Neural cell (in vitro differentiated cells): ENCODE results near the gene ACTG2. TPM values are rescaled to one million over a fixed set of nuclear protein-coding genes. Genes with fewer than 3 reads are reported as not detected.

Source experiments
- H2AFZ ChIP-seq: fragments of 200-600, 300-800 bp; sonication (generic), shearing (Covaris generic); 2 replicates; pipeline ENCODE4 v1.6.0; 2014; ENCODE audit warnings: low read depth, mild to moderate bottlenecking, antibody characterized with exemption, low read length, moderate library complexity
- H3F3A ChIP-seq: fragments of 200-600 bp; shearing (Covaris generic); 2 replicates; pipeline ENCODE4 v1.6.1; 2016; ENCODE audit warnings: mild to moderate bottlenecking, moderate library complexity, mixed read lengths, antibody characterized with exemption, low read length; ENCODE audit not compliant: insufficient read depth, poor library complexity, severe bottlenecking
- H3K27ac ChIP-seq: fragments of 200-600, 300-800 bp; sonication (generic), shearing (Covaris generic); 2 replicates; pipeline ENCODE4 v1.5.1; 2014; ENCODE audit warnings: mild to moderate bottlenecking, low read length, moderate library complexity
- H3K27me3 ChIP-seq: fragments of 300-800, 200-600 bp; sonication (generic), shearing (Covaris generic); 2 replicates; pipeline ENCODE4 v1.6.0; 2014; ENCODE audit warnings: mild to moderate bottlenecking, low read depth, low read length, moderate library complexity; ENCODE audit not compliant: insufficient read depth
- H3K36me3 ChIP-seq: fragments of 300-800, 200-600 bp; sonication (generic), shearing (Covaris generic); 2 replicates; pipeline ENCODE4 v1.5.1; 2014; ENCODE audit warnings: mild to moderate bottlenecking, antibody characterized with exemption, low read length, moderate library complexity; ENCODE audit not compliant: insufficient read depth
- H3K4me2 ChIP-seq: fragments of 300-800, 200-600 bp; sonication (generic), shearing (Covaris generic); 2 replicates; pipeline ENCODE4 v1.6.0; 2014; ENCODE audit warnings: mild to moderate bottlenecking, low read length
- H3K4me3 ChIP-seq: fragments of 300-800, 200-600 bp; sonication (generic), shearing (Covaris generic); 2 replicates; pipeline ENCODE4 v1.5.1; 2014; ENCODE audit warnings: mild to moderate bottlenecking, low read length, moderate library complexity
- H3K79me2 ChIP-seq: fragments of 200-600 bp; shearing (Covaris generic); replicated peaks from 2 replicates; pipeline ENCODE4 v1.6.0; 2014; ENCODE audit warnings: mild to moderate bottlenecking, low read length, moderate library complexity; ENCODE audit not compliant: insufficient read depth
- H3K9ac ChIP-seq: fragments of 300-800, 200-600 bp; sonication (generic), shearing (Covaris generic); 2 replicates; pipeline ENCODE4 v1.6.1; 2016; ENCODE audit warnings: mild to moderate bottlenecking, low read length, mixed read lengths
- H3K9me2 ChIP-seq: fragments of 200-600 bp; shearing (Covaris generic); 2 replicates; pipeline ENCODE4 v1.6.1; 2016; ENCODE audit warnings: mild to moderate bottlenecking, low read length, mixed read lengths; ENCODE audit not compliant: insufficient read depth
- H3K9me3 ChIP-seq: fragments of 200-600, 300-800 bp; sonication (generic), shearing (Covaris generic); 2 replicates; pipeline ENCODE4 v1.6.1; 2016; ENCODE audit warnings: mild to moderate bottlenecking, mixed run types, low read length, moderate library complexity, mixed read lengths
- H4K20me1 ChIP-seq: fragments of 200-600 bp; shearing (Covaris generic); 2 replicates; pipeline ENCODE4 v1.6.1; 2016; ENCODE audit warnings: mild to moderate bottlenecking, mixed run types; ENCODE audit not compliant: insufficient read depth
- EP300 ChIP-seq: fragments of 450-650 bp; conservative IDR thresholded peaks from 2 replicates; pipeline ENCODE4 v1.6.1; 2014; ENCODE audit warnings: antibody characterized with exemption, mild to moderate bottlenecking, moderate library complexity; ENCODE audit not compliant: poor library complexity, severe bottlenecking
- EZH2 ChIP-seq: fragments of 200-600, 300-800 bp; shearing (Covaris generic), sonication (generic); IDR thresholded peaks from 2 replicates; pipeline ENCODE4 v1.6.1; 2014; ENCODE audit warnings: antibody characterized with exemption, low read length, borderline replicate concordance, mild to moderate bottlenecking; ENCODE audit not compliant: insufficient read depth, poor library complexity, severe bottlenecking
- MXI1 ChIP-seq: fragments of 450-650 bp; conservative IDR thresholded peaks from 2 replicates; pipeline ENCODE4 v1.6.1; 2014; ENCODE audit warnings: antibody characterized with exemption, mild to moderate bottlenecking; ENCODE audit not compliant: poor library complexity, severe bottlenecking
- POLR2AphosphoS5 ChIP-seq: IDR thresholded peaks from 2 replicates; pipeline ENCODE4 v1.6.1; 2012
- RAD21 ChIP-seq: fragments of 450-650 bp; conservative IDR thresholded peaks from 2 replicates; pipeline ENCODE4 v1.6.1; 2014; ENCODE audit warnings: antibody characterized with exemption, mild to moderate bottlenecking, moderate library complexity
- SMC3 ChIP-seq: fragments of 450-650 bp; conservative IDR thresholded peaks from 2 replicates; pipeline ENCODE4 v1.6.1; 2014; ENCODE audit warnings: antibody characterized with exemption, mild to moderate bottlenecking, moderate library complexity; ENCODE audit not compliant: poor library complexity
- TAF1 ChIP-seq: IDR thresholded peaks from 2 replicates; pipeline ENCODE4 v1.6.1; 2012; ENCODE audit warnings: low read depth
- polyA plus RNA-seq: library from polyadenylated mRNA; depleted of rRNA; stranded (reverse); fragments of >200 nt; gene quantifications from 2 replicates; pipeline ENCODE4 v1.2.3, GENCODE V29; 2014
- TF ChIP-seq, protein P1 (sequence below): IDR thresholded peaks from 2 replicates; pipeline ENCODE4 v1.6.1; 2012; ENCODE audit warnings: borderline replicate concordance
- TF ChIP-seq, protein P2 (sequence below): fragments of 450-650 bp; IDR thresholded peaks from 2 replicates; pipeline ENCODE4 v1.5.1; 2014; ENCODE audit warnings: antibody characterized with exemption, mild to moderate bottlenecking, moderate library complexity; ENCODE audit not compliant: poor library complexity, severe bottlenecking

ACTG2 gene
- polyA plus RNA-seq, 1 donor from 2014 or later, result 0.67 TPM

DNA sequence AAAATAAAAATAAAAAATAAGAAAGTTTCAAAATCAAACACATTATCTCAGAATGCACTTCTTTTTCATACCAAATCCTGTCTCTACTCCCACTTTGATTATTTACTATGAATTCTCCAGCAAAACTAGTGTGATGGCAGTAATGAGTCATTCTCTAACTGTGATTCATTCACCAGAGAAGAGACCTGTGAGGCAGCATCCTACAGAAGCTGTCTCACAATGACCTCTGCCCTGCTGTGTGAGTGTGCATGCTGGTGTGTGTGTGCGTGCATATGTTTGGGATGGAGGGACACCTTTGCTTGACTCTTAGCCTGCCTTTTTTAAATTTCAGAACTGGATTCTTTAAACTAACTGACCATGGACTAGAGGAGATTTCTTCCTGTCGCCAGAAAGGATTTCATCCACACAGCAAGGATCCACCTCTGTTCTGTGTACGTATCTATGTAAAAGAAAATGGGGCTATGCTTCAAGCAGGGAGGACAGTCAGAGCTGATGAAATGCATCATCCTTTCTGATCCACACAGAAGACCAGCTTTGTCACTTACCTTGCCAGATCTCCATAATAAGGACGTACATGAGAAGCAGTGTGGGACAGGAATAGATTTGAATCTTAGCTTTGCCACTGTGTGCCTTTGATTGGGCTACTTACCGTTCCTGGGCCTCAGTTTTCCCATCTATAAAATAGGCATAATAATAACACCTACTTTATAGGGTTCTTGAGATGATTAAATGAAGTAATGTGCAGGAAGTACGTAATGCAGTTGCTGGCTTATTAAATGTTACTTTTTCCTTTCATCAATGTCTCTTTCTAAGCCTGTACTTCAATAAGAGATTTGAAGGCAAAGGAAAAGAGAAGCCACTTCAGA, 32.9 kb upstream of the ACTG2 start:
- Histone ChIP-seq H3K27me3 (no peaks in the 10 kb centered on the region), H3K79me2 (no peaks in the 10 kb centered on the region), H2AFZ (no peak overlapping the region), H3K36me3 (peaks cover 15% of the 10 kb centered on the region), H3K4me3 (no peak overlapping the region), H3K9ac (no peak overlapping the region), H3F3A (no peaks in the 10 kb centered on the region), H4K20me1 (no peaks in the 10 kb centered on the region), H3K27ac (no peak overlapping the region), H3K9me2 (no peaks in the 10 kb centered on the region), H3K9me3 (no peaks in the 10 kb centered on the region), H3K4me2 (no peak overlapping the region)
- TF ChIP-seq RAD21 (no peak), POLR2AphosphoS5 (no peak), EZH2 (no peak), SMC3 (no peak), MXI1 (no peak), TAF1 (no peak), EP300 (no peak)
- TF ChIP-seq, protein P1, sequence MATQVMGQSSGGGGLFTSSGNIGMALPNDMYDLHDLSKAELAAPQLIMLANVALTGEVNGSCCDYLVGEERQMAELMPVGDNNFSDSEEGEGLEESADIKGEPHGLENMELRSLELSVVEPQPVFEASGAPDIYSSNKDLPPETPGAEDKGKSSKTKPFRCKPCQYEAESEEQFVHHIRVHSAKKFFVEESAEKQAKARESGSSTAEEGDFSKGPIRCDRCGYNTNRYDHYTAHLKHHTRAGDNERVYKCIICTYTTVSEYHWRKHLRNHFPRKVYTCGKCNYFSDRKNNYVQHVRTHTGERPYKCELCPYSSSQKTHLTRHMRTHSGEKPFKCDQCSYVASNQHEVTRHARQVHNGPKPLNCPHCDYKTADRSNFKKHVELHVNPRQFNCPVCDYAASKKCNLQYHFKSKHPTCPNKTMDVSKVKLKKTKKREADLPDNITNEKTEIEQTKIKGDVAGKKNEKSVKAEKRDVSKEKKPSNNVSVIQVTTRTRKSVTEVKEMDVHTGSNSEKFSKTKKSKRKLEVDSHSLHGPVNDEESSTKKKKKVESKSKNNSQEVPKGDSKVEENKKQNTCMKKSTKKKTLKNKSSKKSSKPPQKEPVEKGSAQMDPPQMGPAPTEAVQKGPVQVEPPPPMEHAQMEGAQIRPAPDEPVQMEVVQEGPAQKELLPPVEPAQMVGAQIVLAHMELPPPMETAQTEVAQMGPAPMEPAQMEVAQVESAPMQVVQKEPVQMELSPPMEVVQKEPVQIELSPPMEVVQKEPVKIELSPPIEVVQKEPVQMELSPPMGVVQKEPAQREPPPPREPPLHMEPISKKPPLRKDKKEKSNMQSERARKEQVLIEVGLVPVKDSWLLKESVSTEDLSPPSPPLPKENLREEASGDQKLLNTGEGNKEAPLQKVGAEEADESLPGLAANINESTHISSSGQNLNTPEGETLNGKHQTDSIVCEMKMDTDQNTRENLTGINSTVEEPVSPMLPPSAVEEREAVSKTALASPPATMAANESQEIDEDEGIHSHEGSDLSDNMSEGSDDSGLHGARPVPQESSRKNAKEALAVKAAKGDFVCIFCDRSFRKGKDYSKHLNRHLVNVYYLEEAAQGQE, result no peak
- TF ChIP-seq, protein P2, sequence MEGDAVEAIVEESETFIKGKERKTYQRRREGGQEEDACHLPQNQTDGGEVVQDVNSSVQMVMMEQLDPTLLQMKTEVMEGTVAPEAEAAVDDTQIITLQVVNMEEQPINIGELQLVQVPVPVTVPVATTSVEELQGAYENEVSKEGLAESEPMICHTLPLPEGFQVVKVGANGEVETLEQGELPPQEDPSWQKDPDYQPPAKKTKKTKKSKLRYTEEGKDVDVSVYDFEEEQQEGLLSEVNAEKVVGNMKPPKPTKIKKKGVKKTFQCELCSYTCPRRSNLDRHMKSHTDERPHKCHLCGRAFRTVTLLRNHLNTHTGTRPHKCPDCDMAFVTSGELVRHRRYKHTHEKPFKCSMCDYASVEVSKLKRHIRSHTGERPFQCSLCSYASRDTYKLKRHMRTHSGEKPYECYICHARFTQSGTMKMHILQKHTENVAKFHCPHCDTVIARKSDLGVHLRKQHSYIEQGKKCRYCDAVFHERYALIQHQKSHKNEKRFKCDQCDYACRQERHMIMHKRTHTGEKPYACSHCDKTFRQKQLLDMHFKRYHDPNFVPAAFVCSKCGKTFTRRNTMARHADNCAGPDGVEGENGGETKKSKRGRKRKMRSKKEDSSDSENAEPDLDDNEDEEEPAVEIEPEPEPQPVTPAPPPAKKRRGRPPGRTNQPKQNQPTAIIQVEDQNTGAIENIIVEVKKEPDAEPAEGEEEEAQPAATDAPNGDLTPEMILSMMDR, result no peak

GRCh38 chr2:73862987-73863386, 29.8 kb upstream of the ACTG2 start:
- TF ChIP-seq EZH2 (no peak), EP300 (no peak), RAD21 (no peak), POLR2AphosphoS5 (no peak)
- TF ChIP-seq, protein P1, result no peak
- Histone ChIP-seq H3K79me2 (no peaks in the 10 kb centered on the region), H3F3A (no peaks in the 10 kb centered on the region), H3K4me3 (no peak overlapping the region), H3K36me3 (peaks cover 11% of the 10 kb centered on the region), H3K27me3 (no peaks in the 10 kb centered on the region), H4K20me1 (no peaks in the 10 kb centered on the region), H3K9ac (no peak overlapping the region), H3K9me2 (no peaks in the 10 kb centered on the region), H2AFZ (no peak overlapping the region), H3K9me3 (no peaks in the 10 kb centered on the region), H3K4me2 (no peak overlapping the region), H3K27ac (no peak overlapping the region)
